Fibroblast of skin of scalp (primary cell): ENCODE measurements around the gene TMSB10. TPM values are rescaled to one million over a fixed set of nuclear protein-coding genes. Genes with fewer than 3 reads are reported as not detected.
A peak's percentile ranks its signal among the peaks of the same experiment; 100 is the strongest.
"Not testable (repeated sequence)": the region's sequence is repeated elsewhere in the genome, so short reads cannot be mapped to it uniquely, and the experiment has no call there.

ENCODE experiments used
- DNase-seq: peaks from one replicate; pipeline ENCODE4 v3.0.0-alpha.2; 2013
- polyA plus RNA-seq, 2 experiments: library from polyadenylated mRNA; unstranded; fragments of 120-200 nt; gene quantifications; one replicate each; pipeline ENCODE4 v1.2.1, GENCODE V29; 2013; ENCODE audit not compliant: insufficient read length in 2 of 2

Gene TMSB10
- polyA plus RNA-seq (2013, experiment 1 of 2; ENCODE audit: insufficient read length): 5,189 TPM
- 4,337 TPM for polyA plus RNA-seq (2013, experiment 2 of 2; ENCODE audit: insufficient read length)

- DNase-seq: peak; percentile 92
Measured at GRCh38 chr2:84905181-84906107, at the start of gene TMSB10. Gene TMSB10, plus strand, starts transcription at chr2:84905656.

DNA sequence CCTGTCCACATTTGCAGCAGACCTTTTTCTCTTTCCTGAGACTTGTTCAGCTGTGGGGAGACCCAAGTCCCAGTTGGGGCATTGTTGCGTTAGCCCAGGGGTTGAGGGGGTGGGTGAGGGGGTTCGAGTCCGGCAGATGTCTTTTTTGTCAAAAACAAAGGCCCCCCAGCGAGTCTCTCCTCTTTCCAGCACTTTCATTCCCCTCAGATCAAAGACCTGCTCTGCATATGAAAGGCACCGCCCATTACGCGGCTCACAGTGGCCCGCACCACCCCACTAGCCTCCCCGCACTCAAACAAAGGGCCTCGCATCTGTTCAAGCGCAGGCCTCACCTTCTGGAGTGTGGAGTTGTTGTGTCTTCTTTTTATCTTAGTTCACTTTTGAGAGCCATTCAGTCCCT lies 49.7 kb upstream of the TMSB10 start:
- no peak for DNase-seq

GRCh38 chr2:84856787-84857186 lies 48.7 kb upstream of the TMSB10 start:
- DNase-seq: no peak

- no peak for DNase-seq
Measured at GRCh38 chr2:84857566-84857965, 47.9 kb upstream of the TMSB10 start.

DNA sequence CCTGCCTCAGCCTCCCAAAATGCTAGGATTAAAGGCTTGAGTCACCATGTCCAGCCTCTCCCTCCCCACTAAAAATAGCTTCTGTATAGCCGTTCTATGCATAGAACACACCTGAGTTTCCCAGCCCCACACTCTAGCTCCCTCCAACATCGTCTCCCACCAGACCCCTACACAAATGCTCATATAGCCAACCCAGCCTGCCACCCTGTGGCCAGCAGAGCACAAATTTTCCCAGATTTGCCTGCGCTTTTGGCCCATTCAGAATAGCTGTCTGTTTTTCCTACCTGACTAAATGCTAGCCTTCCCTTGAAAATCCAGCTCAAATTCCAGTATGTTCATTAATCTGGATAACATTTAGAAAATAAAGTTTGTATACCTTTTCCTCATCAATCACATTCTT lies 47.3 kb upstream of the TMSB10 start:
- DNase-seq: no peak

DNA sequence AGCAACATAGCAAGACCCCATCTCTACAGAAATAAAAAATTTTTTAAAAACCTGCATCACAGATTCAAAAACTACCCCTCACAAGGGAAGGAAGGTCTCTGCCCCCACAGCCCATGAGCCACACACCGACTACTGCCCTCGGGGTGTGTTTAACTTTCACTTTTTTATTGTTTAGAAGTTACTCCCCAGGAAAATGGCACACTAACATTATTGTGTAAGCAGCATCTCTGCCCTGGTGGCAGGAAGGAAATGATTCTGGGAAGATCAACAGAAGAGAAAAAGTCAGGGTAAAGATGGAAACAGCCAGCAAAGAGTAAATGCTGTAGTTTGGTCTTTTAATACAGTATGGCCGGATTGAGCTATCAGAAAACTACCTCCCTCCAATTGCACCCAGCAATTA lies 46.5 kb upstream of the TMSB10 start:
- DNase-seq: no peak

DNA sequence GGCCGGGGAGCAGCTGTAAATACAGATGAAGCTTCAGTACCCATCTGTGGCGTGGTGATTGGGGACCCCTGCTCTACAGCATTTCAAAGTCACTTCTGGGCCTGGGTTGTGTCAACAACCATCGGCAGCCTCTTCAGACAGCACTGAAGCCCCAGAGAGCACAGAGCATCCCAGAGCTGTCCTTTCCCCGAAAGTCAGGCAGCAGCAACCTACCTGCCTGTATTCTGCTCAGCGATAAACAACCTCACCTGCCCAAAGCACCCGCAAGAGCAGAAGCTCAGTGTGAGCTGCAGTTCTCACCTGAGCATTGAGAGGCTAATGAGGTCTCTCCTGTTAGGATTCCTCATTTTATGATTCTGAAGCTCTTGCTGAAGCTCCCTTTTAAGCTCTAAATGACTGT lies 43.9 kb upstream of the TMSB10 start:
- DNase-seq: no peak

- DNase-seq: no peak
Measured at GRCh38 chr2:84862006-84862405, 43.5 kb upstream of the TMSB10 start.

DNA sequence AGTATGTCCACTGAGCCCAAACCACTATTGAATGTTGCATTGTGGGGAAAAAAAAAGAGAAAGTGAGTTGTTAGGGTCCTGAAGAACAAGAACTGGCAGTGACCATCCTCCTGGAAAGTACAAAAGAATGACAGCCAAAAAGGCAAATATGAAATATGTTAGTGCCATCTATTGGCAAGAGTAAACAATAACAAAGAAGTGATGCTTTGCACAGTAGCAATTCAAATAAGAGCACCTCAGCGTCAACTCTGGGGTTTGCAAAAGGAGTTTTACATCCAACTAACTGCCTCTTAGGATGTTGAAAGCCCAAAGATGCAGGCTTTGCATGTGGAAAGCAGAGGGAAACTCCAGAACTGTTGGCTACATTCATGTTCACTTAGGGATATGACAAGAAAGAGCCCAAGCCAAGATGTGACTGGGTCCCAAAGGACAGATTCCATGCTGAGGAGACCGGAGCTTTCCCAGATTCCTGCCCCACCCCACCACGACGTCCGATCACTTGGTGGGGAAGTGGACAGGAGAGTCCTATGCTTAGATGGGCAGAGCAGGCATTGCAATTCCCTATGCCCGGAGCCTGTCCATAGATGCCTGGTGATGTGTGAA lies 40.2 kb upstream of the TMSB10 start:
- peak; percentile 41 for DNase-seq

DNA sequence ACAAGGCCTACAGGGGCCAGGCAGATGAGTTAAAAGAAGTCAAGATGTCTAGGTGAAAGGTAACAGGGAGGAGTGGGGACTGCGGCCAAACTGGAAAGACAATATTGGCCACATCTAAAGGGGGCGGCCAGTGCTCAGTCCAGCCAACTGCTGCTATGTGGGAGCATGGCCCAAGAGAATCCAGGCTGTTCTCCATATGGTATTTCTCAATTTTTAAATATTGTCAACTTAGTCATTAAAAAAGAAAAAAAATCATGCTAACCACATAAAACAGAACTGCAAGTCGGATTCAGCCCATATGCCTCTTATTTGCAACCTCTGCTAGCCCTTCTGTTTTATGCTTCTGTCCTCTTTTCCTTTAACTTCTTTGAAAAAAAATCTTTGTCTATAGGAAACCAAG lies 39.3 kb upstream of the TMSB10 start:
- DNase-seq: no peak

DNA sequence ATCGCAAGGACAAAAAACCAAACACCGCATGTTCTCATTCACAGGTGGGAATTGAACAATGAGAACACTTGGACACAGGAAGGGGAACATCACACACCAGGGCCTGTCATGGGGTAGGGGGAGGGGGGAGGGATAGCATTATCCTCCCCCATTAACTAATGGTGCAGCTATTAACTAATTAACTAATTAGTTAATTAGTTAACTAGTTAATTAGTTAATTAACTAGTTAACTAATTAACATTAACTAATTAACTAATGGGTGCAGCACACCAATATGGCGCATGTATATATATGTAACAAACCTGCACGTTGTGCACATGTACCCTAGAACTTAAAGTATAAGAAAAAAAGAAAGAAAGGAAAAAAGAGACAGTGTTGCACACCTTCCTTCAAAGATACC lies 37.1 kb upstream of the TMSB10 start:
- DNase-seq: not testable (repeated sequence)

DNA sequence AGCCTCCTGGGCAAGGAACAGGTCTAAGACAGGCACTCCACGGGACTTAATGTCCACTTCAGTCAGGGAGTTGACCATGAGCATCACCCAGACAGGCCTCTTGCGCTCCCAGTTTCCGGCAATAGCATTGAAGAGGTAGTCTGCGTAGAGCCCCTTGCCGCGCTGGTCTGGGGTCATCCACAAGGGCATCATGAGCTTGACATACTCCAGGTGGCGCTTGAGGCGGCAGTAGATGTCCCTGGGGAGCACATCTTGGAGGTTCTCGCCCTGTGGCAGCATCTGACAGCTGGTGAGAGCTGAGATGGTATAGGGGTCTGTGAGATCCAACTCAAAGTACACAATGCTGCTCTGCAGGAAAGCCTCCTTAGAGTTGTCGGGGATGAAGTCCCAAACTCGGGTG lies 35.1 kb upstream of the TMSB10 start:
- DNase-seq: no peak

GRCh38 chr2:84872691-84873090 lies 32.8 kb upstream of the TMSB10 start:
- not testable (repeated sequence) for DNase-seq

- no peak for DNase-seq
Measured at GRCh38 chr2:84873350-84873749, 32.1 kb upstream of the TMSB10 start.

DNA sequence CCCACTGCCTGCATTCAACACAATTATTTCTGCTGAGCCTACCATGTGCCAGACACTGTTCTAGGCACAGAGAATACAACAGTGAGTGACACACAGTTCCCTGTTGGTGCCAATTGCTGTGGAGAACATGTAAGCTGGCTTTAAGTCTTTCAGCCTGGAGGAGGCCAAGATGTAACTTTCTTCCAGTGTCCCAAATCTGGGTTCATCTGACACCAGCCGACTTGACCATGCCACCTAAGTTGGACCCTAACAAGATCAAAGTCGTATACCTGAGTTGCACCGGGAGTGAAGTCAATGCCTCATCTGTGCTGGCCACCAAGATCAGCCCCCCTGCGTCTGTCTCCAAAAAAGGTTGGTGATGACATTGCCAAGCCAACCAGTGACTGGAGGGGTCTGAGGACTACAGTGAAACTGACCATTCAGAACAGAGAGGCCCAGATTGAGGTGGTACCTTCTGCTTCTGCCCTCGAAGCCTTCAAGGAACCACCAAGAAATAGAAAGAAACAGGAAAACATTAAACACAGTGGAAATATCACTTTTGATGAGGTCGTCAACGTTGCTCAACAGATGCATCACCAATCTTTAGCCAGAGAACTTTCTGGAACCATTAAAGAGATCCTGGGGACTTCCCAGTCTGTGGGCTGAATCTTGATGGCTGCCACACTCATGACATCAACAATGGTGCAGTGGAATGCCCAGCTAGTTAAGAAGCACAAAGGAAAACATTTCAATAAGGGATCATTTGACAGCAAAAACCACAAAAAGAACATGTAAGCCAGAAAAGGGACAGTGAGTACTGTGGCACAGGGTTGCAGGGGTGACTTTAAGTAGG lies 30.9 kb upstream of the TMSB10 start:
- peak; percentile 29 for DNase-seq

DNA sequence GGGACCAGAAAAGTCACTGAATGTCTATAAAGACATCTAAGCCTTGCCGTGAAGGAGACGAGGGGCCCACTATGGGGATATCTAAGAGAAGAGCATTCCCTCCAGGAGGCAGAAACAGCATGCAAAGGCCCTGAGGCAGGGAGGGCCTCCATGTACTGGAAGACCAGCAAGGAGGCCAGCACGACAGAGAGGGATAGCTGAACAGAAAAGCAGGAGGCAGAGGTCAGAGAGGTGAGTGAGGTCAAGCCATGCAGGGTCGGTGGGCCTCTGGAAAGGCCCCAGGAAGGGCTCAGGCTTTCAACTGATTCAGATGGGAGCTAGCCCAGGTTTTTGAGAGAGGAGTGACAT lies 30.3 kb upstream of the TMSB10 start:
- DNase-seq: no peak

GRCh38 chr2:84875619-84876018 lies 29.8 kb upstream of the TMSB10 start:
- not testable (repeated sequence) for DNase-seq

DNA sequence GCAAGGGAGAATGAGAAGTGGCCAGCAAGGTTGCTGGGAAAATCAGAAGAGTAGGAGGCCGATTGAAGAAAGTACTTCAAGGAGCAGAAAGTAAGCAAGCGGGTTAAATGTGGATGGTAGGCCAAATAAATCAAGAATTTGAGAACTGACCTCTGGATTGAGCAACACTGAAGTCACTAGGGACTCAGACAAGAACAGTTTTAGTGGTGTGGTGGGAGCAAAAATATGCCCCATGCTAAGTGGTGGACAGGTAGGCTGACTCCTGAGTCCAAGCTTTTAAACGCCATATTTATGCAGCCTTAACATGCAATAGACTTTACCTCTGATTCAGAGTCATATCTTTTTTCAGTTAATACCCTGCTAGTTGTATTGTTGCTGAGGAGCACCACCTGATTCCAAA lies 29.1 kb upstream of the TMSB10 start:
- DNase-seq: no peak

DNA sequence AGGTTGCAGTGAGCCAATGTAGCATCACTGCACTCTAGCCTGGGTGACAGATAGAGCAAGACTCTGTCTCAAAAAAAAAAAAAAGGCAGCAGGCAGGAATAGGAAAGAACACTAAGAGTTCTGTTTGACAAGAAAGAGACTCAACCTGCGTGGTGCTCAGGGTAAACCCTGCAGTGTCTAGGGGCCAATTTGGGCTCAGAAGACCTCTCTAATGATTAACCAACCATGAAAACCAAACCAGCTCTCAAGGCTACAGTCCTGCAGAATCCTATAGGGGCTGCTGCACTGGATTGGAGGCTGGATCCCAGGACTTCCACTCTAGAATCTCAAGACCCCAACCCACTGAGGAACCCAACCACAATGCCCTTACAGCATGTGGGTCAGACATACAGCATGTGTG lies 27.0 kb upstream of the TMSB10 start:
- DNase-seq: no peak

DNA sequence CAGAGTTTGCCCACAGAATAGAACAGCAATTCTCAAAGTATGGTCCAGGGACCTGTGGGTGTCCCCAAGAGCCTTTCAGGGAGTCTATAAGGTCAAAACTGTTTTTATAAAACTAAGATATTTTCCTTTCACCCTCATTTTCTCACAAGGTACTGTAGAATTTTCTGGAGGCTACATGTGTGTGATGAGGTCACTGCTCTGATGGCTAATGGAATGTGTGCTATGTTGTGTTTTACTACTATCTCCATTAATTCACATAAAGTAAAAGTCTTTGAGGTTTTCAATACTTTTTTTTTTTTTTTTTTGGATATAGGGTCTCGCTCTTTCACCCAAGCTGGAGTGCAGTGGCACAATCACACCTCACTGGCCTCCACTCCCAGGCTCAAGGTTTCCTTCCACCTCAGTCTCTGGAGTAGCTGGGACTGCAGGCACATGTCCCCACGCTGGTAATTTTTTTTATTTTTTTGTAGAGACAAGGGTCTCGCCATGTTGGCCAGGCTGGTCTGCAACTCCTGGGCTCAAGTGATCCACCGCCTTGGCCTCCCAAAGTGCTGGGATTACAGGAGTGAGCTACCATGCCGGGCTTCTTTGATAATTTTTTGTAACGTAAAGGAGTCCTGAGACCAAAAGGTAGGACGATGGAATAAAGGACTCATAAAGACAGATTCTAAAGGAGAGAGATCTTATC lies 26.4 kb upstream of the TMSB10 start:
- DNase-seq: no peak

GRCh38 chr2:84879584-84880394 lies 25.7 kb upstream of the TMSB10 start:
- no peak for DNase-seq

- DNase-seq: no peak
Measured at GRCh38 chr2:84880395-84880644, 25.1 kb upstream of the TMSB10 start.
